CD4-positive, alpha-beta T cell treated with Interferon gamma for 1 hour (primary cell): Measurements from ENCODE around the gene KLF3.

Source experiments
- DNase-seq: peaks from one replicate; pipeline ENCODE4 v3.0.0-alpha.2; 2020

KLF3 gene

GRCh38 chr4:38749336-38749735, 85.3 kb downstream of the KLF3 start:
- DNase-seq, result no peak
